HepG2 (cell line): ENCODE data around the gene IRF3. TPM values are rescaled to one million over a fixed set of nuclear protein-coding genes. Genes with fewer than 3 reads are reported as not detected.
A peak's percentile ranks its signal among the peaks of the same experiment; 100 is the strongest.

Experiments
- CHD4 ChIP-seq: fragments of 200-600 bp; sonication (generic); IDR thresholded peaks from 2 replicates; pipeline ENCODE4 v1.7.0; 2017; ENCODE audit warnings: mild to moderate bottlenecking, low read length, borderline replicate concordance
- ELF1 ChIP-seq: sonication (generic); formaldehyde crosslinking; IDR thresholded peaks from 2 replicates; pipeline ENCODE4 v1.4.0; 2020; ENCODE audit warnings: missing genetic modification reagents
- HNF1A ChIP-seq, 2 experiments: sonication (generic) in 1 of 2; formaldehyde crosslinking in 1 of 2; IDR thresholded peaks; 2 replicates each; pipeline versions ENCODE4 v1.4.0 to v1.6.1; 2016 to 2020; ENCODE audit warnings: borderline replicate concordance in 1 of 2, low read depth in 1 of 2, mild to moderate bottlenecking in 1 of 2, missing genetic modification reagents in 1 of 2
- NFYB ChIP-seq: sonication (generic); formaldehyde crosslinking; IDR thresholded peaks from 2 replicates; pipeline ENCODE4 v1.4.0; 2020; ENCODE audit warnings: missing genetic modification reagents
- PLRG1 ChIP-seq: fragments of 450-650 bp; conservative IDR thresholded peaks from 2 replicates; pipeline ENCODE4 v1.6.1; 2016
- POLR2A ChIP-seq, 2 experiments: IDR thresholded peaks; 2 replicates each; pipeline ENCODE4 v1.6.1; 2011; ENCODE audit warnings: low read depth in 2 of 2, low read length in 2 of 2, mild to moderate bottlenecking in 1 of 2, moderate library complexity in 1 of 2; ENCODE audit not compliant: insufficient read depth in 1 of 2
- ZNF256 ChIP-seq: sonication (generic); formaldehyde crosslinking; conservative IDR thresholded peaks from 2 replicates; pipeline ENCODE4 v1.4.0; 2020; ENCODE audit warnings: missing genetic modification reagents
- polyA plus RNA-seq, 8 experiments: library from polyadenylated mRNA; depleted of rRNA in 3 of 8; stranded (reverse) in 7 of 8; unstranded in 1 of 8; fragments of >200 nt; fragmentation: Illumina TruSeq in 4 of 8; extraction: Trizol in 4 of 8; gene quantifications; 2 replicates each; pipeline versions ENCODE4 v1.2.1 to v1.2.3, GENCODE V29; 2011 to 2016; ENCODE audit warnings: low read depth in 4 of 8, missing spikeins in 1 of 8, mixed read lengths in 1 of 8; ENCODE audit not compliant: insufficient read depth in 1 of 8
- total RNA-seq, 5 experiments: library from RNA; depleted of rRNA; stranded (reverse); fragments of >200 nt; fragmentation: Illumina TruSeq; extraction: Trizol; gene quantifications; 2 replicates each; pipeline ENCODE4 v1.2.3, GENCODE V29; 2016; ENCODE audit warnings: low read depth in 1 of 5
- TF ChIP-seq, protein P1 (sequence below): sonication (generic); formaldehyde crosslinking; IDR thresholded peaks from 2 replicates; pipeline ENCODE4 v1.4.0; 2020; ENCODE audit warnings: mild to moderate bottlenecking, missing genetic modification reagents, borderline replicate concordance
- TF ChIP-seq, protein P2 (sequence below), 2 experiments: fragments of 450-650 bp in 1 of 2; sonication (generic) in 1 of 2; formaldehyde crosslinking in 1 of 2; IDR thresholded peaks; 2 replicates each; pipeline versions ENCODE4 v1.6.1 to v1.8.0; 2016 to 2022; ENCODE audit warnings: antibody characterized with exemption in 1 of 2, mild to moderate bottlenecking in 1 of 2, missing genetic modification reagents in 1 of 2

The IRF3 gene
- total and polyA plus RNA-seq, 2 of the 13 experiments (the other 11 are each of a cell fraction or from before 2014, with no cell fraction given) = 61.9 to 65.5 TPM

DNA sequence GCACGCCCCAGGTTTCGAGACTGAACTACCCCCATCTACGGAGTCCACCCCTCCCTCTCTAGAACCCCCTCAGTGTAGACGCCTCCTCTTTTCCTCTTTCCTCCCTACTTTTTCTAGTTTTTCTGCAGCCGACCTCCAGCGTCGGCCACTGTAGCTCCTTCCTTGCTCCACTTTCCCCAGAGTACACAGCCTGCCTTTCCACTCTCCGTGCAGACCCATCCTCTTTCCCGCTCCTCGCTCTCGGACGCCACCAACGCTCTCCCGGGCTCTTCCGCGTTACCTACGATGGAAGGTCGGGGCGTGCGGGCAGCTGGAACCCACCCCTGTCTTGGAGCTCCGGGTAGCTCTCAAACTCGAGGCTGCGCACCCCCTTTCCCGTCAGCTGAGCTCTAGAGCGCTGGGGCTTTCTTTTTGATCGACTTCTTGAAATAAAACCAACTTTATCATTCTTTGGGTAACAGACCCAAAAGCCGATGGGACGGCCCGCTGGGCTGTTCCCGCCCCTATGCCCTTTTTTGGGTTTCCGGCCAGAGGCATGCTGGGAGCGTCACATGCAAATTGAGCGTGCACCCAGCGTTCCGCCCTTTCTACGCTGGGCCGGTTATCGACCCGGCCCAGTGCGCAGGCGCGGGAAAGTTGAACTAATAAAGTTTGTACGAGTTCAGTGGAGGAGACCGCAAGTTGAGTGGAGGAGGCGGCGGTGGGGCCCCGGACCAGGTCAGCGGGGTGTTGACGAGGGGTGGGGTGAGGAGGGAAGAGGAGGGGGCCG lies at the start of gene IRF3, which contains the start of gene BCL2L12 (continued):
- TF ChIP-seq, protein P1, sequence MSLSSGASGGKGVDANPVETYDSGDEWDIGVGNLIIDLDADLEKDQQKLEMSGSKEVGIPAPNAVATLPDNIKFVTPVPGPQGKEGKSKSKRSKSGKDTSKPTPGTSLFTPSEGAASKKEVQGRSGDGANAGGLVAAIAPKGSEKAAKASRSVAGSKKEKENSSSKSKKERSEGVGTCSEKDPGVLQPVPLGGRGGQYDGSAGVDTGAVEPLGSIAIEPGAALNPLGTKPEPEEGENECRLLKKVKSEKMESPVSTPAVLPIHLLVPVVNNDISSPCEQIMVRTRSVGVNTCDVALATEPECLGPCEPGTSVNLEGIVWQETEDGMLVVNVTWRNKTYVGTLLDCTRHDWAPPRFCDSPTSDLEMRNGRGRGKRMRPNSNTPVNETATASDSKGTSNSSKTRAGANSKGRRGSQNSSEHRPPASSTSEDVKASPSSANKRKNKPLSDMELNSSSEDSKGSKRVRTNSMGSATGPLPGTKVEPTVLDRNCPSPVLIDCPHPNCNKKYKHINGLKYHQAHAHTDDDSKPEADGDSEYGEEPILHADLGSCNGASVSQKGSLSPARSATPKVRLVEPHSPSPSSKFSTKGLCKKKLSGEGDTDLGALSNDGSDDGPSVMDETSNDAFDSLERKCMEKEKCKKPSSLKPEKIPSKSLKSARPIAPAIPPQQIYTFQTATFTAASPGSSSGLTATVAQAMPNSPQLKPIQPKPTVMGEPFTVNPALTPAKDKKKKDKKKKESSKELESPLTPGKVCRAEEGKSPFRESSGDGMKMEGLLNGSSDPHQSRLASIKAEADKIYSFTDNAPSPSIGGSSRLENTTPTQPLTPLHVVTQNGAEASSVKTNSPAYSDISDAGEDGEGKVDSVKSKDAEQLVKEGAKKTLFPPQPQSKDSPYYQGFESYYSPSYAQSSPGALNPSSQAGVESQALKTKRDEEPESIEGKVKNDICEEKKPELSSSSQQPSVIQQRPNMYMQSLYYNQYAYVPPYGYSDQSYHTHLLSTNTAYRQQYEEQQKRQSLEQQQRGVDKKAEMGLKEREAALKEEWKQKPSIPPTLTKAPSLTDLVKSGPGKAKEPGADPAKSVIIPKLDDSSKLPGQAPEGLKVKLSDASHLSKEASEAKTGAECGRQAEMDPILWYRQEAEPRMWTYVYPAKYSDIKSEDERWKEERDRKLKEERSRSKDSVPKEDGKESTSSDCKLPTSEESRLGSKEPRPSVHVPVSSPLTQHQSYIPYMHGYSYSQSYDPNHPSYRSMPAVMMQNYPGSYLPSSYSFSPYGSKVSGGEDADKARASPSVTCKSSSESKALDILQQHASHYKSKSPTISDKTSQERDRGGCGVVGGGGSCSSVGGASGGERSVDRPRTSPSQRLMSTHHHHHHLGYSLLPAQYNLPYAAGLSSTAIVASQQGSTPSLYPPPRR (CRISPR knock-in tag) = 0 out of 2 replicates have a peak, but pooled peaks have one; percentile 34
- TF ChIP-seq NFYB (CRISPR knock-in tag) (no peak; the same call in 1 of the 2 replicates), ELF1 (CRISPR knock-in tag) (peak; percentile 86), CHD4 (no peak), ZNF256 (CRISPR knock-in tag) (0 out of 2 replicates have a peak, but pooled peaks have one; percentile 13), HNF1A (IDR thresholded peaks at IDR 0.05; ENCODE audit: low read depth) (no peak), HNF1A (CRISPR knock-in tag; IDR thresholded peaks at IDR 0.05; ENCODE audit: borderline replicate concordance) (peak; percentile 39; the same call in 1 of the 2 replicates), PLRG1 (no peak), POLR2A (IDR thresholded peaks at IDR 0.05; ENCODE audit: insufficient read depth in 1 of 2, low read depth in 2 of 2, low read length in 2 of 2) (peak; percentile 32 to 69; a peak in 2 of 4 replicates)
- TF ChIP-seq, protein P2, sequence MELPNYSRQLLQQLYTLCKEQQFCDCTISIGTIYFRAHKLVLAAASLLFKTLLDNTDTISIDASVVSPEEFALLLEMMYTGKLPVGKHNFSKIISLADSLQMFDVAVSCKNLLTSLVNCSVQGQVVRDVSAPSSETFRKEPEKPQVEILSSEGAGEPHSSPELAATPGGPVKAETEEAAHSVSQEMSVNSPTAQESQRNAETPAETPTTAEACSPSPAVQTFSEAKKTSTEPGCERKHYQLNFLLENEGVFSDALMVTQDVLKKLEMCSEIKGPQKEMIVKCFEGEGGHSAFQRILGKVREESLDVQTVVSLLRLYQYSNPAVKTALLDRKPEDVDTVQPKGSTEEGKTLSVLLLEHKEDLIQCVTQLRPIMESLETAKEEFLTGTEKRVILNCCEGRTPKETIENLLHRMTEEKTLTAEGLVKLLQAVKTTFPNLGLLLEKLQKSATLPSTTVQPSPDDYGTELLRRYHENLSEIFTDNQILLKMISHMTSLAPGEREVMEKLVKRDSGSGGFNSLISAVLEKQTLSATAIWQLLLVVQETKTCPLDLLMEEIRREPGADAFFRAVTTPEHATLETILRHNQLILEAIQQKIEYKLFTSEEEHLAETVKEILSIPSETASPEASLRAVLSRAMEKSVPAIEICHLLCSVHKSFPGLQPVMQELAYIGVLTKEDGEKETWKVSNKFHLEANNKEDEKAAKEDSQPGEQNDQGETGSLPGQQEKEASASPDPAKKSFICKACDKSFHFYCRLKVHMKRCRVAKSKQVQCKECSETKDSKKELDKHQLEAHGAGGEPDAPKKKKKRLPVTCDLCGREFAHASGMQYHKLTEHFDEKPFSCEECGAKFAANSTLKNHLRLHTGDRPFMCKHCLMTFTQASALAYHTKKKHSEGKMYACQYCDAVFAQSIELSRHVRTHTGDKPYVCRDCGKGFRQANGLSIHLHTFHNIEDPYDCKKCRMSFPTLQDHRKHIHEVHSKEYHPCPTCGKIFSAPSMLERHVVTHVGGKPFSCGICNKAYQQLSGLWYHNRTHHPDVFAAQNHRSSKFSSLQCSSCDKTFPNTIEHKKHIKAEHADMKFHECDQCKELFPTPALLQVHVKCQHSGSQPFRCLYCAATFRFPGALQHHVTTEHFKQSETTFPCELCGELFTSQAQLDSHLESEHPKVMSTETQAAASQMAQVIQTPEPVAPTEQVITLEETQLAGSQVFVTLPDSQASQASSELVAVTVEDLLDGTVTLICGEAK (IDR thresholded peaks at IDR 0.05) = peak; percentile 96
- TF ChIP-seq, protein P2 (CRISPR knock-in tag; IDR thresholded peaks at IDR 0.05) = peak; percentile 100
